Gastrocnemius medialis (tissue), 4 donors: ENCODE data around the gene ARHGAP19.

Source experiments
- POLR2A ChIP-seq, 2 donors: fragments of 450-650 bp; IDR thresholded peaks; one replicate each; pipeline ENCODE4 v1.6.1; 2017; ENCODE audit warnings: antibody characterized with exemption in 2 of 2, mild to moderate bottlenecking in 2 of 2, moderate library complexity in 2 of 2
- TF ChIP-seq, protein P1 (sequence below), 5 experiments: fragments of 450-650 bp in 3 of 5; fragments of 200-600 bp in 2 of 5; sonication (generic) in 2 of 5; IDR thresholded peaks in 4 of 5; conservative IDR thresholded peaks in 1 of 5; 1 replicate in 4 of 5; 2 replicates in 1 of 5; pipeline ENCODE4 v1.5.1; 2016 to 2019; ENCODE audit warnings: antibody characterized with exemption in 5 of 5, mild to moderate bottlenecking in 3 of 5, moderate library complexity in 3 of 5

DNA sequence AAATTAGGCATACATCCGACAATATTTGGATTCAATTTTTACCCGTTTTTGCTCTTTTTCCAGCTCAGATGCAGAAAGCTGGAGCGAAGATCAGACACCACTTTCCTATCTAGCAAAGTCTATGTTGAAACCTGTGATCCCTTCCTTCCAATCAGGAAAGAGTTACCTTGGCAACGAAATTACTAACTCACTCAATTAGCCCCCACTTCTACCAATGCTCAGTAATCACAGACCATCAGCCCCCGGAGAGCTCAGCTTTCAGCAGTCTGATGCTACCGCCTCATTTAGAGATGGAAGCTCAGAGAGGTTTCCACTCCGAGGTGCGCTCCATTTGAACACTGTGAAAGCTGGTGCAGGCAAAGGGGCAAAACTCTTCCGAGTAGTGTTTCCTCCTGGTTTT, 33.3 kb upstream of the ARHGAP19 start:
- TF ChIP-seq, protein P1, sequence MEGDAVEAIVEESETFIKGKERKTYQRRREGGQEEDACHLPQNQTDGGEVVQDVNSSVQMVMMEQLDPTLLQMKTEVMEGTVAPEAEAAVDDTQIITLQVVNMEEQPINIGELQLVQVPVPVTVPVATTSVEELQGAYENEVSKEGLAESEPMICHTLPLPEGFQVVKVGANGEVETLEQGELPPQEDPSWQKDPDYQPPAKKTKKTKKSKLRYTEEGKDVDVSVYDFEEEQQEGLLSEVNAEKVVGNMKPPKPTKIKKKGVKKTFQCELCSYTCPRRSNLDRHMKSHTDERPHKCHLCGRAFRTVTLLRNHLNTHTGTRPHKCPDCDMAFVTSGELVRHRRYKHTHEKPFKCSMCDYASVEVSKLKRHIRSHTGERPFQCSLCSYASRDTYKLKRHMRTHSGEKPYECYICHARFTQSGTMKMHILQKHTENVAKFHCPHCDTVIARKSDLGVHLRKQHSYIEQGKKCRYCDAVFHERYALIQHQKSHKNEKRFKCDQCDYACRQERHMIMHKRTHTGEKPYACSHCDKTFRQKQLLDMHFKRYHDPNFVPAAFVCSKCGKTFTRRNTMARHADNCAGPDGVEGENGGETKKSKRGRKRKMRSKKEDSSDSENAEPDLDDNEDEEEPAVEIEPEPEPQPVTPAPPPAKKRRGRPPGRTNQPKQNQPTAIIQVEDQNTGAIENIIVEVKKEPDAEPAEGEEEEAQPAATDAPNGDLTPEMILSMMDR (IDR thresholded peaks at IDR 0.05 in 4 of 5, conservative IDR thresholded peaks at IDR 0.05 in 1 of 5) = no peak
- no peak for TF ChIP-seq POLR2A (IDR thresholded peaks at IDR 0.05)
